Neural progenitor cell (in vitro differentiated cells): ENCODE data around the gene ATXN1.

Experiments
- CTCF ChIP-seq: fragments of 200-600 bp; sonication (generic); IDR thresholded peaks from 2 replicates; pipeline ENCODE4 v1.5.1; 2017; ENCODE audit warnings: antibody characterized with exemption, mild to moderate bottlenecking
- EZH2 ChIP-seq: fragments of 200-600 bp; sonication (generic); IDR thresholded peaks from 2 replicates; pipeline ENCODE4 v1.6.1; 2017; ENCODE audit warnings: antibody characterized with exemption, mild to moderate bottlenecking, moderate library complexity

- no peak for TF ChIP-seq CTCF
- TF ChIP-seq EZH2 = no peak
Measured at GRCh38 chr6:16396497-16397319, 364.6 kb downstream of the ATXN1 start.
